ENCODE results near the gene SAMD5.

GRCh38 chr6:147561726-147562125 lies 53.2 kb downstream of the SAMD5 start:
- TF ChIP-seq CTCF (conservative IDR thresholded peaks at IDR 0.05 in 1 of 2, IDR thresholded peaks at IDR 0.05 in 1 of 2; ENCODE audit: low read depth in 1 of 2, low read length in 2 of 2) (no peak), EZH2 (IDR thresholded peaks at IDR 0.05; ENCODE audit: low read length, missing control alignments) (no peak)
